ENCODE results near the gene AKT3. TPM values are rescaled to one million over a fixed set of nuclear protein-coding genes. Genes with fewer than 3 reads are reported as not detected.
A peak's percentile ranks its signal among the peaks of the same experiment; 100 is the strongest.

Gene AKT3
- polyA plus RNA-seq, 3 donors, result 0.81 to 1.7 (median 1.4) TPM

DNA sequence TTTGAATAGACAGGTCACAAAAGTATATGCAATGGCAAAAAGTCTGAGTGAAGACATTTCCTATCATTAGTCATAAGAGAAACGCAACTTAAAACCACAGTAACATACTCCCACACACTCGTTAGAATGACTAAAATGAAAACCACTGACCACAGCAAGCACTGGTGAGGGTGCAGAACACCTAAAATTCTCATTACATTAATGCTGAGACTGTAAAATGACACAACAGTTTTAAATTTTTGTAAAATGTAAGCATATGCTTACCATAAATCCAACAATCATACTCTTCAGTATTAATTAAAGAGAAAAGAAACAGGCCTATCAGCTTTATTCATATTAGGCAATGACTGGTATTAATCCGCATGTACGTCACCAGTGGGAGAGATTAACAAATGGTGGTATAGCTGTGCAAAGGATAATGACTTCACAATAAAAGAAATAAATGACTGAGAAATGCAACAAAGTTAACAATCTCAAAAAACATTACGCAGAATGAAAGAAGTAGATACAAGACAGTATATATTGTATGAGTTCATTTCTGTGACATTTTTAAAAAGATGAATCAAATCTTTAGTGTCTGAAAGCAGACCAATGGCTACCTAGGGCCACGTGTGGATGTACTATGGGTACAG lies 253.5 kb downstream of the AKT3 start:
- H3K79me2 ChIP-seq (ENCODE audit: insufficient read depth, low read length), result no peaks in the 10 kb centered on the region
- no peaks in the 10 kb centered on the region for H4K20me1 ChIP-seq (ENCODE audit: insufficient read depth, low read length)
- intact Hi-C loops (cut with micrococcal nuclease), result no loop called here
- peak; percentile 20 to 26 (median 24) for DNase-seq
- peaks cover 0 to 2% of the 10 kb centered on the region in 2 donors for H3K36me3 ChIP-seq (replicated peaks in 1 of 2; ENCODE audit: control insufficient read depth in 1 of 2, insufficient read depth in 2 of 2, low read length in 2 of 2)
- no peaks in the 10 kb centered on the region for H3K27me3 ChIP-seq (ENCODE audit: control insufficient read depth in 2 of 2, insufficient read depth in 2 of 2, low read length in 2 of 2)
- peaks cover 0 to 7% (median 3%) of the 10 kb centered on the region in 7 donors for H3K9me3 Mint-ChIP-seq
- peaks cover 0 to 4% of the 10 kb centered on the region in 2 donors for H3K4me1 ChIP-seq (ENCODE audit: control insufficient read depth in 1 of 2, insufficient read depth in 2 of 2, low read length in 2 of 2)
- H3K4me2 ChIP-seq (replicated peaks; ENCODE audit: extremely low read depth, low read length, poor library complexity, severe bottlenecking), result no peak overlapping the region
- peak overlapping the region in 5 of 7 donors; percentile 34 to 82 (median 42) for H3K27ac Mint-ChIP-seq
- WGBS (ENCODE audit: insufficient coverage), result 100% methylated on average over 1 of the region's 6 CpGs
- H3K9ac ChIP-seq (ENCODE audit: insufficient read depth, low read length, poor library complexity, severe bottlenecking), result no peak overlapping the region
- H2AFZ ChIP-seq (ENCODE audit: insufficient read depth, low read depth, low read length, poor library complexity, severe bottlenecking), result no peak overlapping the region
- TF ChIP-seq, protein P1, sequence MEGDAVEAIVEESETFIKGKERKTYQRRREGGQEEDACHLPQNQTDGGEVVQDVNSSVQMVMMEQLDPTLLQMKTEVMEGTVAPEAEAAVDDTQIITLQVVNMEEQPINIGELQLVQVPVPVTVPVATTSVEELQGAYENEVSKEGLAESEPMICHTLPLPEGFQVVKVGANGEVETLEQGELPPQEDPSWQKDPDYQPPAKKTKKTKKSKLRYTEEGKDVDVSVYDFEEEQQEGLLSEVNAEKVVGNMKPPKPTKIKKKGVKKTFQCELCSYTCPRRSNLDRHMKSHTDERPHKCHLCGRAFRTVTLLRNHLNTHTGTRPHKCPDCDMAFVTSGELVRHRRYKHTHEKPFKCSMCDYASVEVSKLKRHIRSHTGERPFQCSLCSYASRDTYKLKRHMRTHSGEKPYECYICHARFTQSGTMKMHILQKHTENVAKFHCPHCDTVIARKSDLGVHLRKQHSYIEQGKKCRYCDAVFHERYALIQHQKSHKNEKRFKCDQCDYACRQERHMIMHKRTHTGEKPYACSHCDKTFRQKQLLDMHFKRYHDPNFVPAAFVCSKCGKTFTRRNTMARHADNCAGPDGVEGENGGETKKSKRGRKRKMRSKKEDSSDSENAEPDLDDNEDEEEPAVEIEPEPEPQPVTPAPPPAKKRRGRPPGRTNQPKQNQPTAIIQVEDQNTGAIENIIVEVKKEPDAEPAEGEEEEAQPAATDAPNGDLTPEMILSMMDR (IDR thresholded peaks at IDR 0.05), result no peak
- peaks cover 0 to 4% of the 10 kb centered on the region in 2 donors for H3K9me3 ChIP-seq (replicated peaks in 1 of 2; ENCODE audit: control insufficient read depth in 1 of 2, insufficient read depth in 1 of 2, low read length in 2 of 2)
- peaks cover 7 to 12% of the 10 kb centered on the region in 2 donors for H3K36me3 Mint-ChIP-seq
- H3K4me1 Mint-ChIP-seq, result peaks cover 13% of the 10 kb centered on the region
- no peaks in the 10 kb centered on the region for H3K27me3 Mint-ChIP-seq (ENCODE audit: low read depth in 3 of 3)
- H3K4me3 Mint-ChIP-seq, result no peak overlapping the region
- H3K27ac ChIP-seq (ENCODE audit: low read depth in 1 of 2, low read length in 2 of 2), result no peak overlapping the region
- H3K4me3 ChIP-seq (replicated peaks in 1 of 3; ENCODE audit: low read depth in 2 of 3, low read length in 3 of 3), result no peak overlapping the region

DNA sequence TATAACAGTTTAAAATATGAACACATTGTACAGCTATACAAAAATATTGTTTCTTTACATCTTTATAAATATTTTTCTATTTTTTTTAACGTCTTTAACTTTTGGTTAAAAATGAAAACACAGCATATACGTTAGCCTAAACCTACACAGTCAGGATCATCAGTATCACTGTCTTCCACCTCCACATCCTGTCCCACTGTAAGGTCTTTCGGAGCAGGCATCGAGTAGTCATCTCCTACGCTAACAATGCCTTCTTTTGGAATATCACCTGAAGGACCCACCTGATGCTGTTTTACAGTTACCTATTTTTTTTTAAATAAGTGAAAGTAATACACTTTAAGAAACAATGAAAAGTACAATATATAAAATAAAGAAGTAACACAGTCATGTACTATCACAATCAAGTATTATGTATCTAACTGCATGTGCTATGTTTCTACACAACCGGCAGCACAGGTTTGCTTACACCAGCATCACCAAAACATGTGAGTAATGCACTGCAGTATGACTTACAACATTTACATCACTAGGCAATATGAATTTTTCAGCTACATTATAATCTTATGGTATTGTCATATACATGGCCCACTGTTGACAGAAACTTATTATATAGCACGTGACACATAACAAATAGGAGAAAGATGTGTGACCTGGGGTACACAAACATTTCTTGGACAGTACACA lies 254.4 kb downstream of the AKT3 start:
- intact Hi-C loops (cut with micrococcal nuclease), result no loop called here
- no peaks in the 10 kb centered on the region for H3K27me3 Mint-ChIP-seq (ENCODE audit: low read depth in 3 of 3)
- H3K36me3 ChIP-seq (replicated peaks in 1 of 2; ENCODE audit: control insufficient read depth in 1 of 2, insufficient read depth in 2 of 2, low read length in 2 of 2), result no peaks in the 10 kb centered on the region
- H3K9ac ChIP-seq (ENCODE audit: insufficient read depth, low read length, poor library complexity, severe bottlenecking), result no peak overlapping the region
- DNase-seq, result peak in 2 of 3 donors; percentile 6
- H3K27ac Mint-ChIP-seq, result peak overlapping the region in 5 of 7 donors; percentile 34 to 82 (median 68)
- H3K4me3 Mint-ChIP-seq, result no peak overlapping the region
- H3K27ac ChIP-seq (ENCODE audit: low read depth in 1 of 2, low read length in 2 of 2), result no peak overlapping the region
- H3K4me2 ChIP-seq (replicated peaks; ENCODE audit: extremely low read depth, low read length, poor library complexity, severe bottlenecking), result no peak overlapping the region
- H3K4me1 Mint-ChIP-seq, result peaks cover 13% of the 10 kb centered on the region
- H3K4me1 ChIP-seq (ENCODE audit: control insufficient read depth in 1 of 2, insufficient read depth in 2 of 2, low read length in 2 of 2), result peaks cover 0 to 4% of the 10 kb centered on the region in 2 donors
- no peaks in the 10 kb centered on the region for H3K9me3 ChIP-seq (replicated peaks in 1 of 2; ENCODE audit: control insufficient read depth in 1 of 2, insufficient read depth in 1 of 2, low read length in 2 of 2)
- peaks cover 8 to 15% of the 10 kb centered on the region in 2 donors for H3K36me3 Mint-ChIP-seq
- 100% methylated on average over 2 of the region's 7 CpGs for WGBS (ENCODE audit: insufficient coverage)
- H3K4me3 ChIP-seq (replicated peaks in 1 of 3; ENCODE audit: low read depth in 2 of 3, low read length in 3 of 3), result no peak overlapping the region
- H3K27me3 ChIP-seq (ENCODE audit: control insufficient read depth in 2 of 2, insufficient read depth in 2 of 2, low read length in 2 of 2), result no peaks in the 10 kb centered on the region
- H4K20me1 ChIP-seq (ENCODE audit: insufficient read depth, low read length), result no peaks in the 10 kb centered on the region
- peaks cover 0 to 5% (median 1%) of the 10 kb centered on the region in 7 donors for H3K9me3 Mint-ChIP-seq
- no peak overlapping the region for H2AFZ ChIP-seq (ENCODE audit: insufficient read depth, low read depth, low read length, poor library complexity, severe bottlenecking)
- no peaks in the 10 kb centered on the region for H3K79me2 ChIP-seq (ENCODE audit: insufficient read depth, low read length)
- TF ChIP-seq, protein P1 (IDR thresholded peaks at IDR 0.05), result no peak

Data from CD14-positive monocyte (primary cell).